Posterior cingulate gyrus (tissue), 11 donors: Measurements from ENCODE around the gene RSPH9.
"Not testable (repeated sequence)": the region's sequence is repeated elsewhere in the genome, so short reads cannot be mapped to it uniquely, and the experiment has no call there.

ENCODE experiments used
- DNase-seq, 10 donors: peaks; one replicate each; pipeline versions ENCODE4 v3.0.0 to v3.0.0-alpha.2; 2020 to 2021; ENCODE audit warnings: mixed read lengths in 3 of 10
- intact Hi-C: fragments of 100-400 bp; cut with DNase I; formaldehyde crosslinking; loops from one replicate; pipeline ENCODE4 v1.15.1; 2023

Gene RSPH9

DNA sequence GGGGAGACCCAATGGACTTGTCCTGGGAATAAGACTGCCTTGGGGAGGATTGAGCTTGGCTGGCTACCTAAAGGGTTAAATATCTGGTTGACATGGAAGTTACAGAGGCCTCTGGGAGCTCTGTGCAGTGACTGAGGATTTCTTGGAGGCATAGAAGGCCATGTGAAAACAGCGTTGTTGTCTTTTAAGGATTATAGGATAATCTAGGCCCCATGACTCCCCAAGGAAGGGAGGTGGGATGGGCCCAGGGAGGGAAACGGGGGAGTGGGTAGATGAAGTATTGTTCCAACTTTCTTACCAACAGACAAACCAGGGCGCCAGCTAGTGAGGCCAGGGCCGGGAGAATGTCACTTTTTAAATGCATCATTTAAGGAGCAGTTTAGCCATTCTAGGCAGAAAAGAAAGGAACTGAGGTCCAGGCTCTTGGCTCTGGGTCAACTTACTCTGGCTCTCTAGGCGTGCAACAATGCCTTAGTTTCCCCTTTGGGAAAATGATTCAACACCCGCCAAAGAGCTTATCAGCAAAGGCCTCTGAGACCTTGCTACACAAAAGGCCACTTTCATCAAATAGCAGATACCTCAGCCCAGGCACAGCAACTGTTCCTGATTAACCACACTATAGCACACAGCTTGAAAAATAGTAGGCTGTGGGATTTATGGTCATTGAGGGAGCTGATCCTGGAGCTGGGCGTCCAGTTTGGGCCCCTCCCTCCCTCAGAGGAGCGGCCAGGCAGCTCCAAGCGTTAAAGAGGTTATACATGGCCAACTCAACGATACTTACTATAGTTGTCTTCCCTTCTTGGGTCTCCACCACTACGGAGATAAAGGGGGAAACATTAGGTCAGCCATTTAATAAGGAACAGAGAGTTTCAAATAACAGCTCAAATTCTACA, 35.7 kb downstream of the RSPH9 start:
- DNase-seq, result no peak
- intact Hi-C loops, result no loop called here

GRCh38 chr6:43681303-43681702, 36.5 kb downstream of the RSPH9 start:
- no peak for DNase-seq
- intact Hi-C loops, result no loop called here

- intact Hi-C loops, result no loop called here
- DNase-seq, result no peak
Observed at GRCh38 chr6:43682724-43683429, 38.0 kb downstream of the RSPH9 start.

DNA sequence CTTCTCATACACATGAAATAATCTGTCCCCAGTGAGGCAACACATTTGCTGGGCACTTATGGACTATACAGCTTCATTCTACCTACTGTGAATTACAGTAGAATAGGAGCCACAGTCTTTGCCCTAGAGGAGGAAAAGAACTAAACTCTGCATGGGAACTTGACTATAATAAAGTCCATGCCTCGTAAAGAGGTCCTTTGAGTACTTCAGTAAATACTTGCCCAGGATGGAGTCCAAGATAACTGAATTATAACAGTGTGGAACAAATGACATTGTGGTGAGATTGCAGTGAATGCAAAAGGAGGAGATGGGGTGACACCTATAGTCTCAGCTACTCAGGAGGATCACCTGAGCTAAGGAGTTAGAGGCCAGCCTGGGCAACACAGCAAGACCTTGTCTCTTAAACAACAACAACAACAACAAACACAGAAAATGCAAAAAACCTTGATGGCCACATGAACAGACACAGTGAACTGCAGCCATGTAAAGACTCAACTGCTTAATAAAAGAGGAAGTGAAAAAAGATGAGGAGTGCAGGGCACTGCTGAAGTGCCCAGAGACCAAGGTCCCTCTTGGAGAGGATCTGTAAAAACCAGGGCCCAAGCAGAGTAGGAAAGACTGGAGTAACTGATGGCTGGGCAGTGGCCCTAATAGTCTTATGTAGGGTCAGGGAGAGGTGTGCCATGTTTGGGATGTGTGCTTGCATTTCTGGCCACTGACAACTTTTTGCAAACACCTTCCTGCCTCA, 39.0 kb downstream of the RSPH9 start:
- no peak for DNase-seq
- intact Hi-C loops, result no loop called here

- intact Hi-C loops, result no loop called here
- DNase-seq, result no peak
Observed at GRCh38 chr6:43687079-43687436, 42.2 kb downstream of the RSPH9 start.

DNA sequence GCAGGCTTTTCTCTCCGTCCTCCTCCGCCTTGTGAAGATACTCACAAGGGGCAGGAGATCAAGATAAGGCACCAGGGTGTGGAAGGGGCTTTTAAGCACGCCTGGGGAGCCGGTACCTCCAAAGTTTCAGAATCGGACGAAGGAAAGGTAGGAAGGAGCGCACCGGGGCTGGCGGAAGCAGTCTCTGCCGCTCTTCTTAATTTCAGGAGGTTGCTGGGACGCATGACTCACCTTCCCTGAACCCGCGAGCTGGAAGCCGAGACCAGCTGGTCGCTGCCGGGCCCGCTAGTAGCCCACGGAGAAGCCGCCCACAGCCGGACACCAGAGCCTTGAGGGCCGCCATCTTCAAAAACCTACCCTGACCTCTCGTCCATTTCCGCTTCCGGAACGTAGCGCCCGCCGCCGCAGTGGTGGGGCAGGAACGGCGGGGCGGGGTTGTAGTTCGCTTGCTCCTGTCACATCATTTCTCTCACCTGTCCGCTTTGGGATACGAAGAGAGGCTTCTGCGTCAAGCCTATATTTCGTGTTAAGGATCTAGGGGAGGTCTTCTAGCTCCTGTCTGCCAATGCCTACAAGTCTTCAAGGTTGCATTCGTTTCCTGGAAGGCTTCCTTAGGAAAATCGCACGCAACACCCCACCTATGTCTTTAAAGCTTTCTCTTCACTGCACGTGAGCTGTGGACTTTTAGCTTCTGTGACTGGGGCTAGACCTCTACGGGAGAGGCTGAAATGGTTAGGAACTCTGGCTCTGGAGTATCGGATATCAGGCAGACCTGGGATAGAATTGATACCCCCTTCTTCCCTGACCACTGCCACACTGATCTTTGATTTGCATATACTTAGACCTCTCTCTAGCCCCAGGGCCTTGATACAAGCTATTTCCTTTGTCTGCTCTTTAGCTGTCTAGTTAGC, 42.9 kb downstream of the RSPH9 start, which contains the start of gene MRPS18A:
TSS of gene MRPS18A (minus strand) at position 355 of the 911 bp plus-strand sequence. CDS start at position 343, 12 bp downstream.
- peak; percentile 80 to 98 (median 90) for DNase-seq
- intact Hi-C loops, result no loop called here

DNA sequence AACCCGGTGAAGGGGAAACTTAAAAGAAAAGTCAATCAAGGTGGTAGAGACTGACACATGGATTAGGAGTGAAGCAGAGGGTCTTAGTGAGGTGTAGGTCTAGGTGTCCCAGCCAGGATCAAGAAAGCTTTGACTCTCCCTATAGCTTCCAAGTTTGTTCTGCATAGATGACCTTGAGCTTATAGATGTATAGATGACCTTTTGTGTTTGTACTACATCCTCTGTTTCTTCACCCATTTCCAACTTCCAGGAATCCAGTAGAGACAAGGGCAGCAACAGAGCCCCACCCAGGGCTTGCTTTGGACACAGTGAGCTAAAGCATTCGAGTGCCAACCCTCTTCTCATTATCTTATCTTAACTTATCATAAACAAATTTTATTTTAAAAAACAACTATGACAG, 44.6 kb downstream of the RSPH9 start:
- intact Hi-C loops, result no loop called here

DNA sequence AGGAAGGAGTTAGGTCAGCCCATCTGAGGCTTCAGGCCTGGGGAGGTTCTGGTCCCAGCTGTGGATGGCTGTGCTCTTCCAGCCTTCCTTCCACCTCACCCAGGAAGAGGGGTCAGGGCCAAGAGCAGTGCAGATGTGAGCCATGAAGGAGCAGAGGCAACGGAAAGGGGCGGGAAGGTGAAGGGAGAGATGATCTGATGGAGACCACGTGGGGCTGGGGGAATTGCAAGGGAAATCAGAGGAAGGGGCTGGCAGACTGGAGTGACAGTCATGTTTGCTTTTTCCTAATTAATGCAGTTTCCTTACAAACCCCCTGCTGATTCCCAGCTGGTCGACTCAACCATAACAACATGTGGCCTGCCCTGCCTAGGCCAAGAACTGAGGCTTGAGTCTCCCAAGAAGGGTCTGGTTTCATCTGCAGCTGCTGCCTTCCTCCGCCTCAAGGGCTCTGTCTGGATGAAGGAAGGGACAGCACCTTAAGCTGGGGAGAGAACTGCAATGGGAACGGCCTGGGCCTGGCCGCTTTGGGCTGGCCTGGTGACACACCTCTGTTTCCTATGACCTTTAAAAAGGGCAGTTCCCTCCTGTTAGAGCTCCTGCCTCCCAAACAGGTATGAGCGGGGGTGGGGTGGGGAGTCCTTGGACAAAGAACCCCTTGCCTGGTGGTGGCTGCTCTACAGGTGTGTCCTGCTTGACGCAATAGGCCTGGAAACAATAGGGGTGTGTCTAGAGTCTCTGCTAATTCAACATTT, 50.6 kb downstream of the RSPH9 start:
- intact Hi-C loops, result no loop called here
- DNase-seq, result peak in 1 of 10 donors; percentile 32

More for the DNA sequence above, 44.6 kb downstream of the RSPH9 start:
- DNase-seq, result peak in 1 of 10 donors; percentile 8

DNA sequence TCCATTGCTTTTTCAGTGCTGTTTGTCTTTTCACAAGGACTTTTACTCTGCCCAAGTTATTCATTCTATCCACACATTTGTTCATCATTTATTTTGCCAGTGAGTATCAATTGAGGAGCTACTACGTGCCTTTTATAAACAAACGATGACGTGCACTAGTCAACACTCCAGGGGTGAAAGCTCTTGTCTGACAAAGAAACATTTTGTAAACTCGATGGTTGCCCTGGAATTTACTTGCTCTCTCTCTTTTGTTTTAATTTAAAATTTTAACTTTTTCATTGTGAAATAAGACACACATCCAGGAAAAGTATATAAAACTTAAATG, 51.1 kb downstream of the RSPH9 start:
- intact Hi-C loops, result no loop called here
- DNase-seq, result no peak

- DNase-seq, result peak in 1 of 10 donors; percentile 7
Observed at GRCh38 chr6:43697421-43697820, 52.6 kb downstream of the RSPH9 start.

GRCh38 chr6:43698584-43699349, 53.9 kb downstream of the RSPH9 start:
- no peak for DNase-seq
- intact Hi-C loops, result no loop called here

More at GRCh38 chr6:43697421-43697820, 52.6 kb downstream of the RSPH9 start:
- intact Hi-C loops, result no loop called here

GRCh38 chr6:43699564-43700186, 54.8 kb downstream of the RSPH9 start:
- intact Hi-C loops, result loop anchor here (10.0 kb wide), 1 partner anchor 55 kb away; no protein-coding TSS in a partner anchor
- no peak for DNase-seq

DNA sequence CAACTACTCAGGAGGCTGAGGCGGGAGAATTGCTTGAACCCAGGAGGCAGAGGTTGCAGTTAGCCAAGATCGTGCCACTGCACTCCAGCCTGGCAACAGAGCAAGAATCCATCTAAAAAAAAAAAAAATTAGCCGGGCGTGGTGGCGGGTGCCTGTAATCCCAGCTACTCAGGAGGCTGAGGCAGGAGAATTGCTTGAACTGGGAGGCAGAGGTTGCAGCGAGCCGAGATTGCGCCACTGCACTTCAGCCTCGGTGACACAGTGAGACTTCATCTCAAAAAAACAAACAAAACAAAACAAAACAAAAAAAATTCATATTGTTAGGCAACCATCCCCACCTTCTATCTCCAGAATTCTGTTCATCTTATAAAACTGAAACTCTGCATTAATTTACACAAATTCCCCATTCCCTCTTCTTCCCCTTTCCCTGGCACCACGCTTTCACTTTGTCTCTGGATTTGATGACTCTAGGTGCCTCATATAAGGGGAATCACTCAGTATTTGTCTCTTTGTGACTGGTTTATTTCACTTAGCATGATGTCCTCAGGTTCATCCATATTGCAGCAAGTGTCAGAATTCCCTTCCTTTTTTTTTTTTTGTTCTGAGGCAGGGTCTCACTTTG, 56.2 kb downstream of the RSPH9 start:
- intact Hi-C loops, result loop anchor here (10.0 kb wide), 1 partner anchor 54 kb away; no protein-coding TSS in a partner anchor

GRCh38 chr6:43702171-43702533, 57.3 kb downstream of the RSPH9 start:
- DNase-seq, result no peak
- intact Hi-C loops, result loop anchor here (10.0 kb wide), 1 partner anchor 53 kb away; no protein-coding TSS in a partner anchor

More for the DNA sequence above, 56.2 kb downstream of the RSPH9 start:
- not testable (repeated sequence) for DNase-seq

GRCh38 chr6:43702534-43703440, 58.0 kb downstream of the RSPH9 start:
- DNase-seq, result peak in 1 of 10 donors; percentile 76
- intact Hi-C loops, result loop anchor here (10.0 kb wide), 1 partner anchor 52 kb away; no protein-coding TSS in a partner anchor
